Occipital lobe (tissue), 2 donors: ENCODE measurements around the gene KIRREL1. TPM values are rescaled to one million over a fixed set of nuclear protein-coding genes. Genes with fewer than 3 reads are reported as not detected.

Source experiments
- DNase-seq: peaks from one replicate; lab custom pipeline; 2025; lab: John Stamatoyannopoulos, UW
- total RNA-seq: library from RNA; depleted of rRNA; stranded (reverse); fragments of >200 nt; gene quantifications from one replicate; pipeline ENCODE4 v1.2.3, GENCODE V29; 2014

Gene KIRREL1
- total RNA-seq, 1 donor from 2014 or later = 20.6 TPM

DNA sequence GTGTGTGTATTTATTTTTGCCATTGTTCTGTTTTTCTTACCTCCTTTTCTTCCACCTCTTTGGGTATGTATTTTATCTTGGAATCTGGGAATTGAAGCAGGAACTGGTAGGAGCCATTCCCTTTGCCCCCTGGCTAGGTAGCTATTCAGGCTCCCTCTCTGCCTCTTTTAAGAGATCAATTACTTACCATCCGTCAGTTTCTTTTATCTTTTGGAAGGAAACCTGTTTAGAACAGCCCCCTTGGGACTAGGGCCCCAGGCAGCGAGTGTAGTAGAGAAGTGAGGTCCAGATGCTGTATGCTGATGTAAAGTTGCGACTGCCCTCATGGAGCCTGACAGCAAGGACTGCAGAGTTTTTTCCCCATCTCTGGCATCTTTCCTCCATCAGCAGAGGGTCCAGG, 41.6 kb downstream of the KIRREL1 start:
- no peak for DNase-seq

DNA sequence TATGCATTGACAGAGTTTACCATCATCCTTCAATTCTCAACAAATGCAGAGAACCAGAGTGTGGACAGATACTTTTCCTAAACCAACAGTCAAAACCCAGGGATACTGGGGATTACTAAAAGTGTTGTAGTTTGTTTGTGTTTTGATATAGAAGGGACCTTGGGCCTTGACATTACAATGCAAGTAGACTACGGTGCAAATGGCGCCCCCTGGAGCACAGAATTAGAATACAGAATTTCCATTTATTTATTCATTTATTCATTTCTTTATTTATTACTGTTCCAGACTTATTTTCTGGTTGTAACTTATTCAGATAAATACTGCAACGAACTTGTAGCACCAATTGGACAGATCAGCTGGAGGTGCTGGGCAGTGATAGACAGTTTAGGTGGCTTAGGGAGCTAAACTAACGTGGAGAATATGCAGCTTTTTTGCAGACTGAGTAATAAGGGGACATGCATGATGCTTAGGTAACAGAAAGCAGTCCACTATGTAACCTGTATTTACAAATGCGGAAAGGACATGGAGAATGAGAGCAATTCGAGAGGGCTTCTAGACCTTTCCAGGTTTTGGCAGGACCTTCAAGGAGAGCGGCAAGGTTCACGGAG, 42.6 kb downstream of the KIRREL1 start:
- DNase-seq = no peak

DNA sequence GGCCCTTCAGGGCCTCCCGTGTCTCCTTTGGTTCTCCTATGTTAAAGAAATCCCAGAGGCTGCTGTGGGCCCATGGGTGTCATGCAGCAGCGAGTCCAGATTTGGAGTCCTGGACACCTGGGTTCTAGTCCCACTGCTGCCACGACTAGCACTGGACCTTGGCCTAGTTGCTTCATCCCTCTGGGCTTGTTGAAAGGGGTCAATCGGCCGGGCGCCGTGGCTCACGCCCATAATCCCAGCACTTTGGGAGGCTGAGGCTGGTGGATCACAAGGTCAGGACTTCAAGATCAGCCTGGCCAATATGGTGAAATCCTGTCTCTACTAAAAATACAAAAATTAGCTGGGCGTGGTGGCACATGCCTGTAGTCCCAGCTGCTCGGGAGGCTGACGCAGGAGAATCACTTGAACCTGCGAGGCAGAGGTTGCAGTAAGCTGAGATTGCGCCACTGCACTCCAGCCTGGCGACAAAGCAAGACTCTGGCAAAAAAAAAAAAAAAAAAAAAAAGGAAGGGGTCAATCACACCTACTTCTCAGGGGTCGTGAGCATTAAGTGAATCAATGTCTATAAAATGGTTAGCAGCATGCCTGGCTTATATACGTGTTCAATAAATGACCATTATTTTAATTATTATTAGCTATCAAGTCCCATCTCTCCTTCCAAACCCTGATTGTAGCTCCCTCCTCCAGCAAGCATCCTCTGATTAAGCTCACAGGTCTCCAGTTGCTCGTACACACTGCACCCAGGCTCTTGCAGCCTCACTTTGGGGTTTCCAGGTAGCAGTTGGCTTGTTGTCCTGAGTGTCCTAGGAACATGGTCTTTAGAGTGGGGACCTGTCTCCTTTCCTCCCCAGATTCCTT, 43.8 kb downstream of the KIRREL1 start:
- no peak for DNase-seq

DNA sequence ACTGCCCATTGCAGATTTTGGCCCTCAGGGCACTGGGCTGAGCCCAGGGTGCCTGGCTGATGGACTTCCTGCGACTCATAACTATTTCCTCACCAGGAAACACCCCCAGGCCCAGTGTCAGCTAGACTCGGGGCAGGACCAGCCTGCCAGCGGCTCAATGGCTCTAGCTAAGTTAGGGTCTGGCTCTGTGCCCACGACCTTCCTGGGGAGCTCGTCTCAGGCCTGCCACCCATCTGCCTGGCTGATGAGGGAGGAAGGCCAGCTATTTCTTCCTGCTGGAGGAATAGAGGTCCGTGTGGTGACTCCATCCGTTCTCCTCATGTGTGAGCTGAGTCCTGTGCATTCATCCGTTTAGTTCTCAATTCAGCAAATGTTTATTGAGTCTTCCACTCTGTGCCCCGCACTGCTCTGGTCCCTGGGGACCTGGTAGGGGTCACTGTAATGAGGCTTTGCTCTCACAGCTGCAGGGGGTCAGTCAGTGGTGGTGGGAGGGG, 44.5 kb downstream of the KIRREL1 start:
- no peak for DNase-seq

DNA sequence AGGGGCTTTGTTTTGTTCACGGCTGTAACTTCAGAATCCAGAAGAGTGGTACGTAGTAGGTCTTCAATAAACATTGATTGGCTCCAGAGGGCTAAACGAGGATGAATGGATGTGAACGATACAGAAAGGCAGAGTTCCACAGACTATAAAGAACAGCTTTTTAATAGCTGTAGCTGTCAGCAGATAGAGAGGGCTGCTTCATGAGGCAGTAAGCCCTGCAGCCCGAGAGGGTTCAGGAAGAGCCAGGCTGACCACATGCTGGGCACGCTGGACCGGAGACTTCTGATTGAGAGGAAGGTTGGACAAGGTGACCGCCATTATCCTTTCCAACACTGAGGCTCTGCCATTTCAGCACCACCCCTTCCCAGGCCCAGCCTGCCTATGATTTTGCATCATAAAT, 45.3 kb downstream of the KIRREL1 start:
- DNase-seq = no peak

DNA sequence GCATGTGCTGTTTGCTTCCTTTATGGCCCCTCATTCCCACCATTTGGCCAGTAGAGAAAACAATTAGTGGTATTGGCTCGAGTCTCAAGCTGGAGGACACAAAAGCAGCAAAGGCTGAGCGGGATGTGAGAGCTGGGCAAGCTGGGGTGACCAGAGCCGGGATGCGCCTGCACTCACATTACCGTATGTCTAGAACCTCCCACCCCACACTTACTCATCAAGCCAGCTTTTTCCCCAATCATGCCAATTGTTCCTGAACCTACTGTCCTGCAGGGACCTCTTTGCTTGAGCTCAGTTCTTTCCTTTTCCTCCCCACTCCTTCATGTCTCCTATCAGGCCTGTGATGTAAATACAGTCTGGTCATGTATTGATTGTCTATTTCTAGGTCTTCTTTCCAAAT, 45.9 kb downstream of the KIRREL1 start:
- DNase-seq = no peak

DNA sequence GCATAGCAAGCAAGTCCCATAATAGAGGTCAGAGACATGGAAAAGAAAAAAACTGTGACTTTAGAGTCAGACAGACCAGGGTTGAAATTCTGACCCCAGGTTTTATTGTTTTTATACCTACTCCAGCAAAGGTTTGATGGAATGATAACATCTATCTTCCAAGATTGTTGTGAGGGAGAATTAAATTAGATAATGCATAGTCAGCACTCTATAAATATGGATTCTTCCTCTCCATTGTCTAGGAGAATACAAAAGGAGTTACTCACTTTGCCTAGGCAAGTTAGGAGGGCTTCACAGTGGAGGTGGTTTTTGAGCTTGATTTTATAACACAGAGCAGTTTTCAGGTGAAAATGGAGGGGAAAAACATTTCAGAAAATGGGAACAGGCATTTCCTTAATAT, 46.9 kb downstream of the KIRREL1 start:
- DNase-seq = no peak

DNA sequence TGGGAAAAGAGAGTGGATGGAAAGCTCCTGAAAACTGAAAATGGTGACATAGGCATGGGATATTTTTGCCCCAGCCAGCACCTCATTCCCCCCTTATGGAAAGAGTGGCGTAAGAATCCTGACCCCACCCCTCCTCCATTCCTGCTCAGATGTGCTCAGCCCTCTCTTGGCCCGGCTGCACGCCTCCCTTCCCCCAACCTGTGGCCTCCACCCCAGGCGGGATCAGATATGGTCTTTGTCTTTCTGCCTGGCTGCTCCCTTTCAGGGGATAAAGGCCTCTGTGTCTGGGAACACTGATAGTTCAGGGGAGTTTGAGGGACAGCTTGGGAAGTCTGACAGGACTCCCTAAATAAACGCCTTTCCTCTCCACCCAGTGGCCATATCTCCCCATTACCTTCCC, 49.8 kb downstream of the KIRREL1 start:
- no peak for DNase-seq

DNA sequence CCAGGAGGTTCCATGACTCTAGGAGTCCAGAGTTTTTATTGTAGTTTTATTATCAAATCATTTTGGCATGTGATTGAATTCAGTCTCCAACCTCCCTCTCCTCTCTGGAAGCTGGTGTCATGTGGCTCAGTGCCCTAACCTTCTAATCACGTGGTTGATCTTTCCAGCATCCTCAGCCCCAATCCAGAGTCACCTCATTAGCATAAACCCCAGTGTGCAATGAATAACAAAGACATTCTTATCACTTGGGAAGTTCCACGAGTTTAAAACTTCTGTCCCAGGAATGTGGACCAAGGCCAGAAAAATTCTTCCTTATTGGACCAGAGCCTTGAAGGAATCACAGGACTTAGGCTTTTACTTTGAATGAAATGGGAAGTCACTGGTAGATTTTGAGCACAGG, 52.2 kb downstream of the KIRREL1 start:
- DNase-seq = no peak

DNA sequence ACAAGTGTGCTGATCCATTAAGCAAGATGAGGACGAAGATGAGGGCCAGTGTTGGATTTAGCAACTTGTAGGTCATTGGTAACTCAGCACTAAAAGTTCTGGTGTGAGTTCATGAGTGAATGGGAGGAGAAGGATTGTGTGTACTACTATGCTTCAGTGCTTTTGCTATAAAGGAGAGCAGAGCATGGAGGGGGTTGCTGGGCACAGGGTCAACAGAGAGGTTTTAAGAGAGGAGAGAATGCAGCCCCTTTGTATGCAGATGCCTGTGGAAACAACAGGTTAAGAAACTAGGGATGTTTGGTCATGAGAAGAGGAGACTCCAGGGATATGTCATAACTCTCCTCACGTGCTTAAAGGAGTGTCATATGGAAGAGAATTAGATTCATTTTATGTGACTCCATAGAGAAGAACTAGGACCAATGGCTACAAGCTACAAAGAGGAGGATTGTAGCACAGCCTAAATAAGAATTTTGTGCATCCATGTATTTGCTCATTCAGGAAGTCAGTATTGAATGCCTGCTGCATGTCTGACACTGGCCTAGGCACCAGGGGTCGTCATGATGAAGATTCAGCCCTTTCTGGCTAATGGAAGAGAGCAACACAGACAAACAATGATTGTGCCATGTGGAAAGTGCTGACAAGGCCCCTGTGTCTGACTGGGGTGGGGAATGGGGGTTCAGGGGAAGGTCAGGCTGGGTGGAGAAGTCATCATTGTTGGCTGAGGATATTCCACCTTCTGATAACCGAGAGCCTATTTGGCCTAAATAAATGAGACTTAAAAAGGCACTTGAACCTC, 53.5 kb downstream of the KIRREL1 start:
- no peak for DNase-seq

DNA sequence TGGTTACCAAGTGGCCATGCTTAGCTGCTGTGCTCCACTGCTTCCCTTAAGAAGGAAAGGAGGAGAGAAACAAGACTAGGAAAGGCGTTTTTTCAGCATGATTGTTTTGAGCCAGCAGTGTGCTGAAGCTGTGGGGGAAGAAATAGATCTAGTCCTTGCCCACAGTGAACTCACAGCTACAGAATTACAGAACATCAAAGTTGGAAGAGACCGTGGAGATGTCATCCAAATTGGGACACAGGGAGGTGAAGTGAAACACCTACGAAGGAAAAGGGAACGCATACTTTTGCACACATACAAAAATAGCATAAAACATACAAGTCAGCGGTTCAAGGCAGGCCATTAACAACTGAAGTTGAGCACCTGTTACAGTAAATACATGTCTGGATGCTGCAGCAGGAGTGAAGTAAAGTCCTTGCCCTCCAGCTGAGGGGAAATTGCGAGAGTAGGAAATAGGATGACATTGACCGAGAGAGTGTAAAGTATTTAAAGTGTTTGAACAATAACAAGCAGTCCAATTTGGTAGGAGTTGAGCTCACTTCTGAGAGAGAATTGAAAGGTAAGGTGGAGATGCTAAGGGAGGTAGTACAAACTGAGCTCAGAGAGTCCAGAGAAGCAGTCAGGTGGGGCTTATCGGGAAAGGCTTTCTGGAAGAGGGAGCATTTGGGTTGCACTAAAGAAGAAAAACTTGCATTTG, 55.1 kb downstream of the KIRREL1 start:
- no peak for DNase-seq

DNA sequence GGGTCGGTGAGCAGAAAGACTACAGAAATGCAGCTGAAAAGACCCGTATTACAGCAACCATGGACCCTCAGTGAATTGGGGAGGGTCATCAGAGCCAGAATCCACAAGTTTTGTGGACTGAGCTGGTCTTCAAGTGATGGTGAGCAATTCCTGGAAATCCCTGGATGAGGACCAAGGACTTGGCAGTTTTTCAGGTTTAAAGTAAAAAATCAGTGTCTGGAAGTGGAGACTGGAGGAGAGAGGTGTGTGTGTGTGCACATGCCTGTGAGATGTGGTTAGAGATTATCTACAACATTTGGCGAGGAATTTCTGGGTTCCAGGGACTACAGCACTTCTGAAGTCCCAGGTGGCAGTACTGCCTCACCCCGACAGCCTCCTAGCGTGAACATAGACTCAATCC, 56.4 kb downstream of the KIRREL1 start:
- no peak for DNase-seq

DNA sequence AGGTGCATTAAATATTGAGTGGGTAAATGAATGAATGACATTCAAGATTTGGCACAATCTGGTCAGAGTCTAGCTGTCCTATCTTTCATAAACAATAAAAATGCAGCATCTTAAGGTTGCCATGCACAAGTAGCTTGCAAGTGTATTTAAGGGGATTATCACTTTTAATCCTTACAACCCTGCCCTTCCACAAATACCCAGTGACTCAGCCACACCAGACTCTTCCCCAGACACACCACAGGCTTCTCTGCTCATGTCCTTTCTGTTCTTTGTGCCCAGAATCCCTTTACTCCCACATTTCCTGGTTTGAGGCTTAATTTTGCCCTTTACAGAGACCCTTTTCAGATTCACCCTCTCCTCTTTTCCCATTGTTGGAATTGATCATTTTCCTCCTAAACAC, 59.8 kb downstream of the KIRREL1 start:
- DNase-seq = no peak

DNA sequence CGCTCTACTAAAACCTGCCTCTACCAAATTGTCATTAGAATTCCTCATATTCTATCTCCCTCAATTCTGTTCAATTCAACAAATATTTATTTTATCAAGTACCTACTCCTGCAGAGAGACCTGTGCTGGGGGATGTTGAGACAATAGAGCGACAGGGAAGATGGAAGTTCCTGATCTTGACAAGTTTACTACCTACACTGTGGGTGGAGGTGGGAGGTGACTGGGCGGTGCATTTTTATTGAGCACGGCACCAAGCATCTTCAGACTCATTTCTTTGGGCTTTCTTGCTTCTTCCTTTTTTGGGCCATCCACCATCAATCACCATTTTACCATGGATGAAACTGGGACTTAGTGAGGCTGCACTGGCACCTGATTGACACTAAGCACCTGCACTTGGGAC, 61.3 kb downstream of the KIRREL1 start:
- no peak for DNase-seq

DNA sequence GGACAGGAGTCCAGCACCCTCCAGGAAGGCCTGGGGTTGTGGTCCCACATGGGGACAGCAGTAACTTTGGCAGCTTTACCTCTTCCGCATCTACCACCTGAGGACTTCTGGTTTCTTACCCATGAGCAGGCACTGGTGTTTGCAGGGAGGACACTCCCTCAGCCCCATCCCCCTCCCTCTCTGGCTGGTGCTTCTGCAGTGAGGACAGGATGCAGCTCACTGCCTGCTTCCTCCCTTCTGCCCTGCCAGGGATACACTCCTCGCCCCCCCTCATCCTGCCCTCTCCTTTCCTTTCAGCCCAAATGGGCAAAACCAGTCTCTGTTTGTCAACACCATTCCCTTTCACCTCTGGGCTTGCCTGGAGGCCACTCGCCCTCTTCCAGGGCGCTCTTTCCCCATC, 62.4 kb downstream of the KIRREL1 start:
- DNase-seq = no peak

DNA sequence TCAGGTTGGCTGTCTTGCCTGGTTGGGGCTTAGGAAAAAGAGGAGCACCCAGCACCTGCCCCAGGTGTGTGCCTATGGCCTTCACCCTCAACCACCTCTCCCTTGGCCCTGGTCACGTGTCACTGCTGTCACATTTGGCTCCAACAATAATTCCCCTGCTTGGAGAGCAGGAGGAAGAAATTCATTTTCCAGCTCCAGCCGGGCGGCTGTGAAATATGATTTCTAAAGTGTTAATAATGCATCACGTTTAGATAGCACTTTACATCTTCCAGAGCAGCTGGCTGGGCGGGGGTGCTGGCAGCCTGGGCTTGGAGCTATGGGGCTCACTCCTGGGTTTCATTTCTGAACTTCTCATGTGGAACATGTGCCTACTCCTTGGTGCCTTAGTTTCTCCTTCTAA, 63.1 kb downstream of the KIRREL1 start:
- DNase-seq = no peak

DNA sequence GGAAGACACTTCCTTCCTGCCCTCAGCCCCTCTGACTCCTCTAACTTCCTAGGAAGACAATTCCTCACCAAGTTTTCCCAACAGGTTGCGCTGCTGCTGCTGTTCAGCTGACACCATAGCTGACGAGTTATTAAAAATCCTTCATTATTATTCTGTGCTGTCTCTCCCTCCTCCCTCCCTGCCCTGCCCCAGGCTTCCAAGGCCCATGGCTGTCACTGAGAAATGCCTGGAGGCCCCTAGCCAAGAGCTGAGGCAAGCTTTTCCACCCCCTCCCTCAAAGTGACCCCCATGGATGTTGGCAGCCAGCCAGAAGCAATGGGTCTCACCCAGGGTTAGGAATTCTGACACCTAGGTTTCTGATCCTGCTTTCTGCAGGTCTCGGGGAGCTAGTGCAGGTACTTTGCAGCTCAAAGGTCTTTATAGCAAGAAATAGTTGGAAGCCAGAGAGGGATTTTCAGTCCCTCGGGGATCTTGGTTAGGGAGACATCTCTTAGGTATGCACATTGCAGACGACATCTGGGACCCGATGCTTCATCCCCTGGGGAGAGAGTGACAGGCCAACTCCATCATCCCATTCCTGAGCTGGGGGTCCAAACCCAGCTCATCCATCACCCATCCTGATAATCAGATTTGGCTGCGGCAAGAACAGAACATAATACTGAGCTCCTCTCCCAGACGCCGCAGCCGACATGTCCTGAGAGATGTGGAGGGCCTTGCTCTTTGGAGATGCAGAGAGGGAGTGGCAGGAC, 65.0 kb downstream of the KIRREL1 start:
- no peak for DNase-seq

DNA sequence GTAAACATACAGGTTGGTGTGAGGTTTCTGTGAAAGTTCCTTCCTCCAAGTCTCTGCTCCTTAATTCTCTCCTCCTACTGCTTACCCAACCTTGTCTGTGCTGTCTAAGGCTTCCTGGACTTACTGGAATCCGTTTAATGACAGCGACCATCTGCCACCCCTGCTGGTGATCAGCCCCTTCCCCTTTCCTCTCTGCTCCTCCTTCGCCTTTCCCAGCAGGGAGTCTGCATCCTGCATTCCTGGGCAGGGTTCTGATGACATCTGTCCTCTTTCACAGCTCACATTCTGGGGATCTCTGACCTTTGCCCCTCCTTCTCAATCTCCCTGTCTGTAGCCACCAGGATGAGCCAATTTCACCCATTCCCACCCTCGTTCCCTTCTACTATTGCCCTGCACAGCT, 66.5 kb downstream of the KIRREL1 start:
- no peak for DNase-seq

DNA sequence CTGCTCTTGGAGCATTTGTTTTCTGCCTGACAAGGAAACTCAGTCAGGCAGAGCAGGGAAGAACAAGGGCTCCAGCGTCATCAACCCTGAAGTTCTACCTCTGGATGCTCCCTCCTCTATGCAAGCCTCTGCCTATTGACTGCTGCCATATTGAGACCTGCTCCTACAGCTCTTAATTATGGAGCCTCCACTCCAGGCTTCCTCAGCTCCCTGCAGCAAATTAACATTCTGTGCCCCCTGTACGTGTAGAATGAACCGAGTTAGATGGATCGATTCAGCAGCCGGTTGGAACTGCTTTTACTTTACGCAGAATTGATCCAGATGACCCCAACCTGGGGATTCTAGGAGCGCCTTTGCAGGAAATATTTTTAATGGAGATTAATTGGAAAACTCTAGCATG, 68.7 kb downstream of the KIRREL1 start:
- no peak for DNase-seq

DNA sequence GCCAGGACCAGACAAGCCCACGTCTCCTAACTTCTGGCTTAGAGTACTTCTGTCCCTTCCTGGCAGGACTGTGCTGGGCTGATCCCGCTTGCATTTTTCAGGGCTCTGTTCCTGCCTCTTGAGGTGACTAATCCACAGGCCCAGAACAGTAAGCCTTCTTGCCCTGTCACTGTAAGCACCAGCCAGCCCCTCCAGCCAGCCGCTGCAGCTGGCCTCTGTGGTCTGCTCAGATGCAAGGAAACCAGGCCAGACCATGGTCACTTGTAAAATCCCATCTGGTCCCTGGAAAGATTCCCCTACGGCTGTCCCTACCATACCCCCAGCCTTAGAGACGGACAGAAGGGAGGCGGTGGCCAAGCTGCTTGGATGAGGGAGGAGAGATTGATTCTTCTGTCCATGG, 74.2 kb downstream of the KIRREL1 start:
- no peak for DNase-seq

DNA sequence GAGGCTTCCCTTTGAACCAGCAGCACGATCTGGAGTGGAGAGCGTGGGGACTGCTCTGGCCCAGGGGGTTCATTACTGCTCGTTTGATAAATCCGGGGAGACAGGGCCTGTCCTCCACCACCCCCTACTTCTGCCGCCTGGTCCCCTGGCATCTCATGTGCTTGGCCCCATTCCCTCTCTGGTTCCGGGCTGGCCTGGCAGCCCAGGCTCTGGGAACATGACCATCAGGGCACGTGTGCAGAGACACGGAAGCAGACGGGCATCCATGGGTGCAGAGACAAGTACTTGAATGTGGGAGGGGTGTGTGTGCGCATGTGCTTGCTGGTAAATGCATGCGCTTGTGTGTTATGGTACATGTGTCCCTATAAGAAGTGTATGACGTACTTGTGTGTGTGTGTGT, 75.5 kb downstream of the KIRREL1 start:
- no peak for DNase-seq
